Bronchial epithelial cell (primary cell): ENCODE results near the gene PPARG. TPM values are rescaled to one million over a fixed set of nuclear protein-coding genes. Genes with fewer than 3 reads are reported as not detected.
A peak's percentile ranks its signal among the peaks of the same experiment; 100 is the strongest.

Experiments
- DNase-seq: peaks from one replicate; pipeline ENCODE4 v3.0.0-alpha.2; 2010; ENCODE audit warnings: low read depth
- FAIRE-seq: peaks from 2 replicates; lab custom pipeline; 2011; peaks lifted over from hg19 to GRCh38; lab: Jason Lieb, UNC
- H3K27me3 ChIP-seq: 2 replicates; pipeline ENCODE4 v1.5.1; 2011; ENCODE audit warnings: low read length; ENCODE audit not compliant: control insufficient read depth, insufficient read depth
- H3K36me3 ChIP-seq: 2 replicates; pipeline ENCODE4 v1.5.1; 2011; ENCODE audit warnings: low read length; ENCODE audit not compliant: control insufficient read depth, insufficient read depth
- H3K4me3 ChIP-seq: 2 replicates; pipeline ENCODE4 v1.5.1; 2011; ENCODE audit warnings: mild to moderate bottlenecking, low read depth, low read length, control low read depth
- total RNA-seq: library from RNA; depleted of rRNA; stranded (reverse); fragments of >200 nt; gene quantifications from 2 replicates; pipeline ENCODE4 v1.2.1, GENCODE V29; 2014
- TF ChIP-seq, protein P1 (sequence below): IDR thresholded peaks from 2 replicates; pipeline ENCODE4 v1.5.1; 2011; ENCODE audit warnings: mild to moderate bottlenecking, moderate library complexity, low read length, control low read depth, inconsistent platforms; ENCODE audit not compliant: insufficient read depth, severe bottlenecking

Gene PPARG
- total RNA-seq, 1 donor from 2014 or later: 14.5 TPM

- H3K4me3 ChIP-seq: no peak overlapping the region
- DNase-seq: no peak
- H3K36me3 ChIP-seq: no peaks in the 10 kb centered on the region
- H3K27me3 ChIP-seq: no peaks in the 10 kb centered on the region
- FAIRE-seq: no peak
- TF ChIP-seq, protein P1, sequence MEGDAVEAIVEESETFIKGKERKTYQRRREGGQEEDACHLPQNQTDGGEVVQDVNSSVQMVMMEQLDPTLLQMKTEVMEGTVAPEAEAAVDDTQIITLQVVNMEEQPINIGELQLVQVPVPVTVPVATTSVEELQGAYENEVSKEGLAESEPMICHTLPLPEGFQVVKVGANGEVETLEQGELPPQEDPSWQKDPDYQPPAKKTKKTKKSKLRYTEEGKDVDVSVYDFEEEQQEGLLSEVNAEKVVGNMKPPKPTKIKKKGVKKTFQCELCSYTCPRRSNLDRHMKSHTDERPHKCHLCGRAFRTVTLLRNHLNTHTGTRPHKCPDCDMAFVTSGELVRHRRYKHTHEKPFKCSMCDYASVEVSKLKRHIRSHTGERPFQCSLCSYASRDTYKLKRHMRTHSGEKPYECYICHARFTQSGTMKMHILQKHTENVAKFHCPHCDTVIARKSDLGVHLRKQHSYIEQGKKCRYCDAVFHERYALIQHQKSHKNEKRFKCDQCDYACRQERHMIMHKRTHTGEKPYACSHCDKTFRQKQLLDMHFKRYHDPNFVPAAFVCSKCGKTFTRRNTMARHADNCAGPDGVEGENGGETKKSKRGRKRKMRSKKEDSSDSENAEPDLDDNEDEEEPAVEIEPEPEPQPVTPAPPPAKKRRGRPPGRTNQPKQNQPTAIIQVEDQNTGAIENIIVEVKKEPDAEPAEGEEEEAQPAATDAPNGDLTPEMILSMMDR: no peak
Measured at GRCh38 chr3:12363397-12364195, 74.7 kb downstream of the PPARG start.

DNA sequence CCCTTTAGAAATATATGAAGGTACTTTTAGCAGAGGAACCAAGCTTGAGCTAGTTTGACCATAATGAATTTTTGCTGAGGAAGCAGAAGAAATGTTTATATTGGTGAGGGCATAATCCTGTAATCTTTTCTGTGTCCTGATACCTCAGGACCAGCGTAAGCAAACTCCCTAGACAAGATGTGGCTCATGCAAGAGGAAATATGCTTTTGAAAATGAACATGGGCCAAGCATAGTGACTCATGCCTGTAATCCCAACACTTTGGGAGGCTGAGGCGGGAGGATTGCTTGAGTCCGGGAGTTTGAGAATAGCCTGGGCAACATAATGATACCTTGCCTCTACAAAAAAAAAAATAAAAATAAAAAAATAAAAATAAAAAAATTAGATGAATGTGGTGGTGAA is 78.5 kb downstream of the PPARG start:
- FAIRE-seq: no peak
- Histone ChIP-seq H3K27me3 (no peaks in the 10 kb centered on the region), H3K4me3 (no peak overlapping the region), H3K36me3 (no peaks in the 10 kb centered on the region)
- DNase-seq: no peak
- TF ChIP-seq, protein P1: no peak

- no peaks in the 10 kb centered on the region for H3K36me3 ChIP-seq
- H3K27me3 ChIP-seq: no peaks in the 10 kb centered on the region
- FAIRE-seq: no peak
- DNase-seq: no peak
- H3K4me3 ChIP-seq: no peak overlapping the region
- TF ChIP-seq, protein P1: no peak
Measured at GRCh38 chr3:12369029-12369428, 80.2 kb downstream of the PPARG start.

DNA sequence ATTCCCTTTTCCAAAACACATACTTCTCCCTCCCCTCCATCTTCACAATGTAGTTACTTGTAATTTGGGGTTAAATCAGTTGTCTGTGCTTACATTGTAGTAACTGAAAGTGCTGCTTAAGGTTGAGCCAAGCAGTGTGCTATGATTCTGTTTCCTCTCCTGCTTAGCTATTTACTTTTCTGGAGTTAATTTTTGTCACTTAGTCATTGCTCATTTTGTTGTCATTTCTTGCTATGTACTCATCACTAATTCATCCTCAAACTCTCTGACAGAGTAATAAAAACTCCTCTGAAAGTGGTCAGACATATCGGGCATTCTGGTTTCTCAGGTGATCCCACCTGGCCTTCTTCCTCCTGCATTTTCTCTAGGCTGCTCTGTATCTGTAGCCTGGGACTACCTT is 80.7 kb downstream of the PPARG start:
- TF ChIP-seq, protein P1: no peak
- no peak for DNase-seq
- Histone ChIP-seq H3K36me3 (no peaks in the 10 kb centered on the region), H3K4me3 (no peak overlapping the region), H3K27me3 (no peaks in the 10 kb centered on the region)
- FAIRE-seq: no peak

- no peak overlapping the region for H3K4me3 ChIP-seq
- FAIRE-seq (no peak), DNase-seq (peak; percentile 11)
- TF ChIP-seq, protein P1: no peak
- H3K27me3 ChIP-seq: no peaks in the 10 kb centered on the region
- H3K36me3 ChIP-seq: no peaks in the 10 kb centered on the region
Measured at GRCh38 chr3:12370758-12371157, 81.9 kb downstream of the PPARG start.
